H9 (cell line): ENCODE results near the gene LRP1-AS. TPM values are rescaled to one million over a fixed set of nuclear protein-coding genes. Genes with fewer than 3 reads are reported as not detected.

ENCODE experiments used
- DNase-seq: peaks from one replicate; pipeline ENCODE4 v3.0.0-alpha.2; 2017
- H2AFZ ChIP-seq: one replicate; pipeline ENCODE4 v1.6.1; 2013; ENCODE audit warnings: mild to moderate bottlenecking, low read length, control low read depth, moderate library complexity
- H2AK5ac ChIP-seq: 2 replicates; pipeline ENCODE4 v1.6.1; 2013; ENCODE audit warnings: low read length, control low read depth, mixed read lengths; ENCODE audit not compliant: insufficient read length
- H2BK120ac ChIP-seq: one replicate; pipeline ENCODE4 v1.6.1; 2013; ENCODE audit warnings: low read depth, mild to moderate bottlenecking, low read length, control low read depth, inconsistent platforms; ENCODE audit not compliant: poor library complexity, severe bottlenecking
- H2BK12ac ChIP-seq: 2 replicates; pipeline ENCODE4 v1.6.1; 2013; ENCODE audit warnings: low read length, control low read depth, mixed read lengths, low read depth; ENCODE audit not compliant: insufficient read length
- H2BK15ac ChIP-seq: 2 replicates; pipeline ENCODE4 v1.6.1; 2013; ENCODE audit warnings: low read depth, low read length, control low read depth
- H2BK20ac ChIP-seq: one replicate; pipeline ENCODE4 v1.6.1; 2013; ENCODE audit warnings: low read depth, mild to moderate bottlenecking, low read length, control low read depth, inconsistent platforms; ENCODE audit not compliant: poor library complexity, severe bottlenecking
- H2BK5ac ChIP-seq: 2 replicates; pipeline ENCODE4 v1.6.1; 2013; ENCODE audit warnings: low read length, control low read depth, mixed read lengths; ENCODE audit not compliant: insufficient read length
- H3K14ac ChIP-seq: 2 replicates; pipeline ENCODE4 v1.6.1; 2013; ENCODE audit warnings: low read length, control low read depth; ENCODE audit not compliant: insufficient read depth
- H3K18ac ChIP-seq: 2 replicates; pipeline ENCODE4 v1.6.1; 2013; ENCODE audit warnings: low read depth, mild to moderate bottlenecking, mixed read lengths, low read length, control low read depth; ENCODE audit not compliant: insufficient read length
- H3K23ac ChIP-seq: 2 replicates; pipeline ENCODE4 v1.6.1; 2013; ENCODE audit warnings: low read length, control low read depth, mixed read lengths, low read depth; ENCODE audit not compliant: insufficient read length
- H3K23me2 ChIP-seq: 2 replicates; pipeline ENCODE4 v1.6.1; 2013; ENCODE audit warnings: low read depth, mild to moderate bottlenecking, mixed read lengths, low read length, control low read depth; ENCODE audit not compliant: insufficient read length, poor library complexity, severe bottlenecking
- H3K27ac ChIP-seq: 2 replicates; pipeline ENCODE4 v1.5.1; 2013; ENCODE audit warnings: low read length, control low read depth, mixed read lengths, low read depth; ENCODE audit not compliant: insufficient read length
- H3K27me3 ChIP-seq: 2 replicates; pipeline ENCODE4 v1.6.1; 2013; ENCODE audit warnings: low read length, control low read depth, inconsistent platforms; ENCODE audit not compliant: insufficient read depth
- H3K4ac ChIP-seq: 2 replicates; pipeline ENCODE4 v1.6.1; 2013; ENCODE audit warnings: low read depth, mild to moderate bottlenecking, control low read depth, inconsistent platforms, low read length, moderate library complexity
- H3K4me1 ChIP-seq: 2 replicates; pipeline ENCODE4 v1.6.1; 2013; ENCODE audit warnings: low read length, control low read depth, inconsistent platforms; ENCODE audit not compliant: insufficient read depth
- H3K4me2 ChIP-seq: 2 replicates; pipeline ENCODE4 v1.6.1; 2013; ENCODE audit warnings: low read length, control low read depth, mixed read lengths; ENCODE audit not compliant: insufficient read length, insufficient read depth
- H3K56ac ChIP-seq: 2 replicates; pipeline ENCODE4 v1.6.1; 2013; ENCODE audit warnings: low read depth, mild to moderate bottlenecking, mixed read lengths, low read length, control low read depth; ENCODE audit not compliant: insufficient read length
- H3K79me1 ChIP-seq: 2 replicates; pipeline ENCODE4 v1.6.1; 2013; ENCODE audit warnings: low read depth, mild to moderate bottlenecking, moderate library complexity, low read length, control low read depth, inconsistent platforms; ENCODE audit not compliant: insufficient read depth, poor library complexity, severe bottlenecking
- H3K79me2 ChIP-seq: 2 replicates; pipeline ENCODE4 v1.6.1; 2013; ENCODE audit warnings: low read length, control low read depth, inconsistent platforms; ENCODE audit not compliant: insufficient read depth
- H3K9ac ChIP-seq: 2 replicates; pipeline ENCODE4 v1.6.1; 2013; ENCODE audit warnings: low read length, control low read depth, mixed read lengths; ENCODE audit not compliant: insufficient read length; ENCODE audit errors: extremely low read depth
- H3K9me3 ChIP-seq: one replicate; pipeline ENCODE4 v1.6.1; 2013; ENCODE audit warnings: low read depth, low read length, inconsistent platforms; ENCODE audit not compliant: control insufficient read depth
- H3T11ph ChIP-seq: one replicate; pipeline ENCODE4 v1.6.1; 2013; ENCODE audit warnings: mild to moderate bottlenecking, low read length, control low read depth, inconsistent platforms
- H4K20me1 ChIP-seq: one replicate; pipeline ENCODE4 v1.6.1; 2013; ENCODE audit not compliant: control insufficient read depth, insufficient read length, insufficient read depth
- H4K5ac ChIP-seq: 2 replicates; pipeline ENCODE4 v1.6.1; 2013; ENCODE audit warnings: low read depth, mild to moderate bottlenecking, mixed read lengths, low read length, control low read depth; ENCODE audit not compliant: insufficient read length
- H4K8ac ChIP-seq: replicated peaks from 2 replicates; pipeline ENCODE4 v1.6.1; 2013; ENCODE audit warnings: low read length, control low read depth, mixed read lengths, low read depth; ENCODE audit not compliant: insufficient read length
- H4K91ac ChIP-seq: 2 replicates; pipeline ENCODE4 v1.6.1; 2013; ENCODE audit warnings: low read depth, mild to moderate bottlenecking, moderate library complexity, mixed read lengths, low read length, control low read depth; ENCODE audit not compliant: insufficient read length
- H3K27ac Mint-ChIP-seq, 3 experiments: 2 replicates in 2 of 3; 3 replicates in 1 of 3; pipeline ENCODE4 v1.8.0; 2020 to 2021; ENCODE audit warnings: mixed read lengths in 3 of 3, mild to moderate bottlenecking in 1 of 3, moderate library complexity in 1 of 3
- H3K27me3 Mint-ChIP-seq: 2 replicates; pipeline ENCODE4 v1.8.0; 2021; ENCODE audit warnings: low read depth, mild to moderate bottlenecking, moderate library complexity, mixed read lengths
- H3K36me3 Mint-ChIP-seq, 3 experiments: 2 replicates in 2 of 3; 3 replicates in 1 of 3; pipeline ENCODE4 v1.8.0; 2020 to 2021; ENCODE audit warnings: low read depth in 3 of 3, mixed read lengths in 3 of 3; ENCODE audit not compliant: insufficient read depth in 1 of 3
- H3K4me1 Mint-ChIP-seq, 2 experiments: 2 replicates each; pipeline ENCODE4 v1.8.0; 2020; ENCODE audit warnings: mixed read lengths in 2 of 2
- H3K4me3 Mint-ChIP-seq, 2 experiments: 2 replicates in 1 of 2; 3 replicates in 1 of 2; pipeline ENCODE4 v1.8.0; 2020 to 2021; ENCODE audit warnings: mild to moderate bottlenecking in 2 of 2, mixed read lengths in 2 of 2, moderate library complexity in 1 of 2
- H3K9me3 Mint-ChIP-seq, 2 experiments: 2 replicates in 1 of 2; 3 replicates in 1 of 2; pipeline ENCODE4 v1.8.0; 2020; ENCODE audit warnings: mild to moderate bottlenecking in 2 of 2, mixed read lengths in 2 of 2, moderate library complexity in 1 of 2
- CTCF ChIP-seq: fragments of 200-600 bp; sonication (generic); conservative IDR thresholded peaks from 3 replicates; pipeline ENCODE4 v1.8.0; 2021; ENCODE audit warnings: antibody characterized with exemption, mild to moderate bottlenecking
- WGBS: extraction: QIAGEN DNeasy Blood & Tissue Kit; methylation state at CpG from one replicate; pipeline ENCODE4 v1.1.7; 2013; ENCODE audit warnings: missing lambda C conversion rate, low lambda C conversion rate, mixed read lengths; ENCODE audit not compliant: insufficient read length; ENCODE audit errors: extremely low coverage; 5-methylcytosine and 5-hydroxymethylcytosine counted together
- total RNA-seq: library from RNA; stranded (reverse); gene quantifications from 2 replicates; pipeline ENCODE4 v1.2.1, GENCODE V29; 2021

Gene LRP1-AS
- total RNA-seq, 1 experiment from 2014 or later: not detected

GRCh38 chr12:57162553-57163125 is 15.2 kb upstream of the LRP1-AS start:
- DNase-seq: no peak
- Histone ChIP-seq H3K18ac (no peak overlapping the region), H3K9me3 (no peaks in the 10 kb centered on the region), H4K91ac (no peak overlapping the region), H4K8ac (no peak overlapping the region), H3K27ac (no peak overlapping the region), H2AK5ac (no peak overlapping the region), H3K23ac (no peak overlapping the region), H2BK5ac (no peak overlapping the region), H4K20me1 (peaks cover under 1% of the 10 kb centered on the region), H3K27me3 (no peaks in the 10 kb centered on the region), H2BK20ac (no peak overlapping the region), H3K79me1 (no peaks in the 10 kb centered on the region), H2BK120ac (no peak overlapping the region), H3K14ac (no peak overlapping the region), H3K79me2 (no peaks in the 10 kb centered on the region), H3K4me2 (no peak overlapping the region), H3K4ac (no peak overlapping the region), H2AFZ (no peak overlapping the region), H3K56ac (no peak overlapping the region), H2BK15ac (no peak overlapping the region), H3K4me1 (no peaks in the 10 kb centered on the region), H4K5ac (no peak overlapping the region), H3T11ph (no peak overlapping the region), H3K23me2 (no peaks in the 10 kb centered on the region), H2BK12ac (no peak overlapping the region), H3K9ac (no peak overlapping the region)
- H3K36me3 Mint-ChIP-seq: peaks cover 57 to 96% (median 93%) of the 10 kb centered on the region in 3 experiments; a peak in 6 of 7 replicates
- no peaks in the 10 kb centered on the region for H3K9me3 Mint-ChIP-seq
- no peaks in the 10 kb centered on the region for H3K4me1 Mint-ChIP-seq
- 0 out of 7 replicates have a peak overlapping the region, but pooled peaks of 1 of the 3 experiments have one; percentile 34 for H3K27ac Mint-ChIP-seq
- no peak for TF ChIP-seq CTCF
- H3K4me3 Mint-ChIP-seq: no peak overlapping the region
- no CpG with 5 or more reads among the region's 8 CpGs for WGBS
- H3K27me3 Mint-ChIP-seq: no peaks in the 10 kb centered on the region; the same call in 1 of the 2 replicates
